GM18526 (cell line): ENCODE data around the gene PRDM5.

Source experiments
- POLR2A ChIP-seq: IDR thresholded peaks from 3 replicates; pipeline ENCODE4 v1.6.1; 2011; ENCODE audit not compliant: insufficient read length; ENCODE audit errors: extremely low read depth

Gene PRDM5

DNA sequence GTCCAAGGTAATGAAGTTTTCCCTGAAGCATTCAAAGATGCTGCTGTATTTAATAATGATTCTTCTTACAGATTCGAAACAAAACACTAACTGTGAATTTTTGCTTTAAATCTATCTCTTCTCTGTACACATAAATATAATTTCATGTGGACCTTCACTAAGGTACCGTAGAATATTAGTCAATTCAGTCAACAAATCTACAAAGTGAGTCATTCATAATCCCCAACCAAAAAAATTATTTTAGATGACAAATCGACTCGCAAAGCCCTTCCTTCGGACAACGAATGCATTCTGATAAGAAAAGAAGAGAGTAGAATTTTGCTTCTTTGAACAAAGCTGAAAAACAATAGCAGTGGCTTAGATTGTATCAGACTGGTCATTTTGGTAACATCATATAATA is 95.7 kb downstream of the PRDM5 start:
- no peak for TF ChIP-seq POLR2A

DNA sequence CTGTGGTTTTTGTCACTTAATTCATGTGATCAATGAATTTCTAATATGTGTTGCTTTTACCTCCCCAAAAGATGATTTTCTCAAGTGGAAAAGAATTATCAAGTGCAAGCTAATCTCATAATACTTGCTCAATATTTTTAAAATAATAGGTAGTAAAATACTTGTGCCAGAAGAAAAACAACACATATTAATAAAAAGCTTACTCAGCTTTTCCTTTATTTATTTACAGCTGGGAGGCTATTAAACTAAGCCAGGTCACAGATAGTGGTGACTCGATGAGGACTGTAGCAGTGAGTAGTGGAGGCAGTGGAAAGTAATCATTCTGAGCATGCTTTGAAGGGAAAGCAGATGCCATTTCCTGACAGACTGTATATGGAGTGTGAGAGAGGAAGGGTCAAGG is 96.1 kb downstream of the PRDM5 start:
- no peak for TF ChIP-seq POLR2A

DNA sequence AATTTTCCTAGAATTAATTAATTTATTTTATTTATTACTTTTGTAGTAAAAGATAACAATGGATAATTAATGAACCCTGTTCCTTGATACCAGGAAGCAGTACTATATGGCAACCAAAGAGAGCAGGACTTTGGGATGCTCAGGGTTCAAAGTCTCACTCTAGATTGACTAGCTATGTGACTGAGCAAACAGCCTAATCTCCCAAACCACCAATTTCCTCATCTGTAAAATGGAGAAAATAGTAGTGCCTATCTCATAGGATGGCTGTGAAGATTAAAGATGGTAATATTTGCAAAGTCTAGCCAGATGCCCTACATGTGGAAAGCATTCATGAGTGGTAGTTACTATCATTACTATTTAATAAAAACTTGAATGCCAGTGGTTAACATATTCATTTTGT is 97.6 kb downstream of the PRDM5 start:
- TF ChIP-seq POLR2A, result no peak

- TF ChIP-seq POLR2A, result no peak
Measured at GRCh38 chr4:120821977-120822376, 100.5 kb downstream of the PRDM5 start.

DNA sequence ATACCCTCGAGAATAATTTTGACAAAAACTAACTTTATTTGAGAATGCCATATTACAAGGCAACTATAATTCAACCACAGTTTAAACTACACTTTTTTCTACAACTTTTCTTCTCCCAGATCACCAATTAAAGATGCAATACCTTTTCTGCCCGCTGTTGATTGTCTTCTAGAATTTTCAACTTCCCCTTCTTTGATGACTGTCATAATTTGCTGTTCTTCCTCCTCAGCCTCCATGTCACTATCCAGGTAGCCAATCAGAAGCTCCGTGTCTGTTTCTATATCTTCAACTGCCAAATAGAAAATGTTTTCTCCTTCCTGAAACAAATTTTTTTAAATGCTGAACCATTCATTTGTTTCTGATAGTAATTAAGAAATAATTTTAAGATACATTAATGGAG is 101.5 kb downstream of the PRDM5 start:
- TF ChIP-seq POLR2A, result no peak

GRCh38 chr4:120819805-120820437 is 102.6 kb downstream of the PRDM5 start:
- no peak for TF ChIP-seq POLR2A

GRCh38 chr4:120816296-120816965 is 106.1 kb downstream of the PRDM5 start:
- no peak for TF ChIP-seq POLR2A

- no peak for TF ChIP-seq POLR2A
Measured at GRCh38 chr4:120815361-120815760, 107.2 kb downstream of the PRDM5 start.

- TF ChIP-seq POLR2A, result no peak
Measured at GRCh38 chr4:120814886-120815285, 107.6 kb downstream of the PRDM5 start.

- no peak for TF ChIP-seq POLR2A
Measured at GRCh38 chr4:120812216-120812615, 110.3 kb downstream of the PRDM5 start.

DNA sequence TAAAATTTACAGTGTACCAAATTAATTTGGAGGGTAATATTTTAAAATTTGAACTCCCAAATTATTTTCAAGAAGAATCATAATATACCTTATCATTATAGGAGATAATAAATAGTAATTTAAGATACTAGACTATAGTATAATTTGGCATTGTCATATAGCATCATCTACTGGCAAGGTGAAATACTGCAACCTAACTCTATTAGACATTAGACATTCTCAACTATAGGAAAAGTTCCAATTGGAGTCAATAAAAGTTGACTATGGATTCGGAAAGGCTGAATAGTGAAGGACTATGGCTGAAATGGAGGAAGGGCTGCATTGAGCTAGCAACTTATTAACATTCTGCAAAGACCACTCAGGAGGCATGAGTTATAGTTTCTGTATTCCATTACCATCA is 113.0 kb downstream of the PRDM5 start:
- no peak for TF ChIP-seq POLR2A

GRCh38 chr4:120808475-120809141 is 113.9 kb downstream of the PRDM5 start:
- TF ChIP-seq POLR2A, result no peak

DNA sequence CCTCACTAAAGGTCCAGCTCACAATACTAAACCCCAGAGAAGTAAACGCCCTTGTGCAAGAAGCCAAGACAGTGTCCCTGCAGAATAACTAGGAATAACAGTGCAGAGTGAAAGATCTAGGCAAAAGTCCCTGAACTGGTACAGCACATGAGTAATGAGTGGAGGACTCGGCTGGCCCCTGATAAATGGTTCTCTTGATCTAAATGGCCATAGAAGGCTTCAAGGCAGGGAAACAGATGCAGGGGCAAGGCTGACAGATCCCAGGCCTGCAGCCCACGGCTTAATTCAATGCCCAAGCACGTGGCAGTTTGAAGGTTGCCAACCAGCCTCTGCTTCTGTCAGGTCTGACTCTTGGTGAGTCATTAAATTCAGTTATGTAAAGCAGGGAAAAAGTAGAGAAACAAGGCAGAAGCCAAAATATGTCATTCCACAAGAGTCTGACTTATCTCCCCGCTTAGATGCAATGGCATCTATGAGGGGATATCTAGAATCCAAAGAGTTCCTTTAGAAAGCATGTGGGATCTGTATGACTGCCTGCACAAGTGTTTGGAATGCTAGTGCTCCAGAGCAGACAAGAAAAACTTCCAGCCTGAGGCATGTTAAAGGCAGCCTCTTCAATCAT is 121.3 kb downstream of the PRDM5 start:
- TF ChIP-seq POLR2A, result no peak

DNA sequence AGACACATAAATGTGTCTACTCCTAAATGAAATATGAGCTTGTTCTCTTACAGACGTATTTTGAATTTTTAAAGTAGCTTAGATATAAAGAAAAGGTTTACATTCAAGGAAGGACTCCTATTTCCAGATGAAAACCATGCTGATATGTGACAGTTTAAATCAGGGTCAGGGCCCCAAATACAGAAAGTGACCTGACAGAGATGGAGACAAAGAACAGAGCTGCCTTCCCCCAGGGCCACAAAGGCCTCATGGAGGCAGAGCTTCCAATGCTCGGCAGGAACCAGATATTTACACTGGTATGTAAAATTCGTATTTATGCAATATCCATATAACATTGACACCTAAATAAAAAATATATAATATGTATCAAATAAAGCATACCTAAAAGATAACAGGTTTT is 124.0 kb downstream of the PRDM5 start:
- no peak for TF ChIP-seq POLR2A

- TF ChIP-seq POLR2A, result no peak
Measured at GRCh38 chr4:120796271-120796670, 126.3 kb downstream of the PRDM5 start.

DNA sequence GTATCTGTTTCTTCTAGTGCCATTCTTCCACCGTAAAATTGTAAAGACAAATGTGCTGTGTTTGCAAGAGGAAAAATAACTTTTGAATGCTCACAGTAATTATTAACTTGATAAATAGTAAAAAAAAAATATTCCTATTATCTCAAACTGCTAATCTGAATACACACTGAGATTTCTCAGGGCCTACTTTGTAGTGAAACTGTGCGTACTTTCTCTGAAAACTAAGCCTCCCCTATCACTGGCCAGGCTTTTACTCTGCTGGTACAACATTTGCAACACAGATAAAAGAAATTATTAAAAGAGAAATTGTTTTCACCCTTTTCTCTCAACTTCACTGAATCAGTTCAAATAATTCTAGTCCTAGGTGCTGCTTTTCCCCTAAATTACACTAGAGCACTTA is 137.3 kb downstream of the PRDM5 start:
- no peak for TF ChIP-seq POLR2A

DNA sequence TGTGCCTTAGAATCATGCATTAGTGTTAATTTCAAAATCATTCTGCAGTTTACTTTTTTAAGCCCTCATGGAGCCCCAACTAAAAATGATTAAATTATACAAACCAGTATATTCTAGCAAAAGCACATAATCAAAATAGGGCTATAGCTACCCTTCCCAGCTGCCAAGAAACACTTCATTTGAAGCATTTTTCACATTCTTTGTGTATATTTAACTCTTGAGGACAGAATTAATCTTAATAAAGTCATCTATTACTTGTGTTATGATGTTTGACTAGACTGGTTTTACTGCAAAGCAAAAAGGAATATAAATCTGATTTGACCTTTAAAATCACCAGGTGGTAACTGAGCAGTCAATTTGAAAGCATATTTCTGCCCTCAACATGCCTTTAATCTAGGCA is 145.1 kb downstream of the PRDM5 start:
- TF ChIP-seq POLR2A, result no peak

DNA sequence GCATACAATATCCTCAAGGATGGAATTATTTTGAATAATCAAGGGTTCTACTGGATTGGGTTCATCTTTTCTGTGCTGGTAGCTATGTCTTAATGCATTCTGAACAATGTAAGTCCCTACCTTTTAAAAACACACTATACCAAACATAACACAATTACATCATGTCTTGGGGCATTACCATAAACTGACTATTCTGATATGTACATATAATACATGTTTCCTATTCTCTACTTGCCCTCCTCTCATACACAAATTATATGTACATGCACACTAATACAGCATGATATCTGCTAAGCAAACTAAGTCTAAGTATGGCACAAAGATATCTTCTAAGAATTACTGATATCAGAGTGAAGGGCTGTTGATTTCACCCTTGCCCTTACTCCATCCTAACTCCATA is 147.1 kb downstream of the PRDM5 start:
- no peak for TF ChIP-seq POLR2A
